HepG2 (cell line): ENCODE results near the gene TMEM198. TPM values are rescaled to one million over a fixed set of nuclear protein-coding genes. Genes with fewer than 3 reads are reported as not detected.

ENCODE experiments used
- ATAC-seq: fragments of 200-7000 bp; cut with Tn5 transposase; 3 replicates; pipeline ENCODE4 v1.9.1; 2020; ENCODE audit warnings: mild to moderate bottlenecking, moderate library complexity
- BruUV-seq: library from RNA; stranded (reverse); fragments of 400-500 nt; replicated peaks from 2 replicates; lab custom pipeline; 2021; lab: Mats Ljungman, UMichigan
- CTCF ChIA-PET: fragments of 300-600 bp; formaldehyde crosslinking; extraction: SDS; loops from one replicate; lab custom pipeline; 2021; ENCODE audit warnings: low total read pairs, inconsistent platforms, low intra/inter-chr PET ratio; lab: Yijun Ruan, JAX
- POLR2A ChIA-PET: fragments of 350-600 bp; sonication (Branson Sonifier 250); formaldehyde crosslinking; loops from one replicate; lab custom pipeline; 2020; ENCODE audit warnings: antibody characterized with exemption, inconsistent platforms; lab: Yijun Ruan, JAX
- DNase-seq: peaks from one replicate; pipeline ENCODE4 v3.0.0-alpha.2; 2015; ENCODE audit warnings: low spot score
- FAIRE-seq: peaks from 3 replicates; lab custom pipeline; 2011; peaks lifted over from hg19 to GRCh38; lab: Jason Lieb, UNC
- H2AFZ ChIP-seq: one replicate; pipeline ENCODE4 v1.6.1; 2011; ENCODE audit warnings: low read length, inconsistent platforms
- H3K27ac ChIP-seq: fragments of 300-600 bp; 3 replicates; pipeline ENCODE4 v1.8.0; 2011; ENCODE audit warnings: mixed run types, mild to moderate bottlenecking, mixed read lengths, low read length, inconsistent platforms; ENCODE audit not compliant: insufficient read depth; ENCODE audit errors: extremely low read length
- H3K27me3 ChIP-seq, 2 experiments: fragments of 200-600 bp in 1 of 2; 2 replicates in 1 of 2; 3 replicates in 1 of 2; pipeline versions ENCODE4 v1.6.0 to v1.8.0; 2011; ENCODE audit warnings: low read length in 2 of 2, mild to moderate bottlenecking in 2 of 2, moderate library complexity in 2 of 2, inconsistent platforms in 1 of 2; ENCODE audit not compliant: insufficient read depth in 2 of 2, control insufficient read depth in 1 of 2
- H3K36me3 ChIP-seq, 2 experiments: fragments of 200-600 bp in 1 of 2; replicated peaks in 1 of 2; 2 replicates in 1 of 2; 3 replicates in 1 of 2; pipeline versions ENCODE4 v1.5.1 to v1.8.0; 2011; ENCODE audit warnings: low read length in 2 of 2, inconsistent platforms in 1 of 2; ENCODE audit not compliant: insufficient read depth in 2 of 2, control insufficient read depth in 1 of 2
- H3K4me1 ChIP-seq: 2 replicates; pipeline ENCODE4 v1.5.1; 2012; ENCODE audit warnings: low read length, inconsistent platforms; ENCODE audit not compliant: insufficient read depth
- H3K4me2 ChIP-seq: 2 replicates; pipeline ENCODE4 v1.6.0; 2011; ENCODE audit warnings: low read depth, low read length, inconsistent platforms
- H3K4me3 ChIP-seq, 3 experiments: fragments of 200-600 bp in 1 of 3; sonication (generic), shearing (Covaris generic) in 1 of 3; replicated peaks in 1 of 3; 2 replicates each; pipeline ENCODE4 v1.5.1; 2011 to 2016; ENCODE audit warnings: low read length in 3 of 3, inconsistent platforms in 2 of 3, low read depth in 2 of 3, mild to moderate bottlenecking in 2 of 3, control low read depth in 1 of 3, mixed read lengths in 1 of 3; ENCODE audit not compliant: insufficient read depth in 1 of 3
- H3K79me2 ChIP-seq: one replicate; pipeline ENCODE4 v1.6.1; 2011; ENCODE audit warnings: low read length, inconsistent platforms; ENCODE audit not compliant: insufficient read depth
- H3K9ac ChIP-seq: 2 replicates; pipeline ENCODE4 v1.6.0; 2011; ENCODE audit warnings: mild to moderate bottlenecking, low read depth, low read length, inconsistent platforms; ENCODE audit not compliant: insufficient read depth
- H3K9me3 ChIP-seq: 2 replicates; pipeline ENCODE4 v1.5.1; 2012; ENCODE audit warnings: mild to moderate bottlenecking, low read length
- H4K20me1 ChIP-seq: 2 replicates; pipeline ENCODE4 v1.6.0; 2011; ENCODE audit warnings: inconsistent platforms, mild to moderate bottlenecking, low read length, moderate library complexity; ENCODE audit not compliant: insufficient read depth
- FUBP1 ChIP-seq: sonication (generic); formaldehyde crosslinking; IDR thresholded peaks from 2 replicates; pipeline ENCODE4 v1.5.1; 2020; ENCODE audit warnings: missing genetic modification reagents, mild to moderate bottlenecking, borderline replicate concordance
- GLI4 ChIP-seq: sonication (generic); formaldehyde crosslinking; IDR thresholded peaks from 2 replicates; pipeline ENCODE4 v1.5.1; 2020; ENCODE audit warnings: missing genetic modification reagents, mild to moderate bottlenecking, moderate library complexity, borderline replicate concordance
- HNF4G ChIP-seq, 2 experiments: sonication (generic) in 1 of 2; formaldehyde crosslinking in 1 of 2; IDR thresholded peaks; 2 replicates each; pipeline versions ENCODE4 v1.4.0 to v1.6.1; 2011 to 2020; ENCODE audit warnings: borderline replicate concordance in 2 of 2, low read depth in 2 of 2, mild to moderate bottlenecking in 2 of 2, low read length in 1 of 2, missing genetic modification reagents in 1 of 2, moderate library complexity in 1 of 2
- MIER3 ChIP-seq: IDR thresholded peaks from 2 replicates; pipeline ENCODE4 v1.6.1; 2016; ENCODE audit warnings: missing compliant biosample characterization, borderline replicate concordance
- NRL ChIP-seq: sonication (generic); formaldehyde crosslinking; IDR thresholded peaks from 2 replicates; pipeline ENCODE4 v1.5.0; 2020; ENCODE audit warnings: missing genetic modification reagents, mild to moderate bottlenecking, moderate library complexity, borderline replicate concordance
- RBFOX2 ChIP-seq: fragments of 200-400 bp; formaldehyde crosslinking; IDR thresholded peaks from 2 replicates; pipeline ENCODE4 v1.6.1; 2017; ENCODE audit warnings: low read depth, mild to moderate bottlenecking, low read length
- RCOR2 ChIP-seq: IDR thresholded peaks from 2 replicates; pipeline ENCODE4 v1.6.1; 2016; ENCODE audit warnings: missing biosample characterization, missing genetic modification reagents
- ZNF670 ChIP-seq: sonication (generic); formaldehyde crosslinking; IDR thresholded peaks from 2 replicates; pipeline ENCODE4 v1.8.0; 2022; ENCODE audit warnings: mild to moderate bottlenecking, missing genetic modification reagents, borderline replicate concordance
- ZNF792 ChIP-seq: IDR thresholded peaks from 2 replicates; pipeline ENCODE4 v1.6.1; 2016
- ZNF883 ChIP-seq: sonication (generic); formaldehyde crosslinking; IDR thresholded peaks from 2 replicates; pipeline ENCODE4 v1.5.1; 2020; ENCODE audit warnings: mild to moderate bottlenecking, missing genetic modification reagents; ENCODE audit errors: not compliant biosample characterization
- WGBS: methylation state at CpG from one replicate; pipeline ENCODE4 v1.1.6; 2017; ENCODE audit warnings: low lambda C conversion rate; 5-methylcytosine and 5-hydroxymethylcytosine counted together
- in situ Hi-C: cut with HindIII; loops from 2 replicates; pipeline ENCODE4 v1.10.0; 2017; ENCODE audit warnings: low pct_unique_long_range_greater_than_20kb; ENCODE audit not compliant: extremely low pct_ligation_motif_present
- intact Hi-C: fragments of 100-400 bp; cut with micrococcal nuclease; formaldehyde crosslinking; loops from one replicate; pipeline ENCODE4 v1.10.0; 2022; ENCODE audit not compliant: unreplicated experiment
- polyA plus RNA-seq, 8 experiments: library from polyadenylated mRNA; depleted of rRNA in 3 of 8; stranded (reverse) in 7 of 8; unstranded in 1 of 8; fragments of >200 nt; fragmentation: Illumina TruSeq in 4 of 8; extraction: Trizol in 4 of 8; gene quantifications; 2 replicates each; pipeline versions ENCODE4 v1.2.1 to v1.2.3, GENCODE V29; 2011 to 2016; ENCODE audit warnings: low read depth in 4 of 8, missing spikeins in 1 of 8, mixed read lengths in 1 of 8; ENCODE audit not compliant: insufficient read depth in 1 of 8
- total RNA-seq, 5 experiments: library from RNA; depleted of rRNA; stranded (reverse); fragments of >200 nt; fragmentation: Illumina TruSeq; extraction: Trizol; gene quantifications; 2 replicates each; pipeline ENCODE4 v1.2.3, GENCODE V29; 2016; ENCODE audit warnings: low read depth in 1 of 5
- TF ChIP-seq, protein P1 (sequence below): sonication (generic); formaldehyde crosslinking; IDR thresholded peaks from 2 replicates; pipeline ENCODE4 v1.5.1; 2020; ENCODE audit warnings: mild to moderate bottlenecking, missing genetic modification reagents, moderate library complexity

TMEM198 gene
- total and polyA plus RNA-seq, 2 of the 13 experiments (the other 11 are each of a cell fraction or from before 2014, with no cell fraction given), result 17.3 to 23.5 TPM

GRCh38 chr2:219565130-219566080, 21.6 kb downstream of the TMEM198 start (continued):
- no peak for TF ChIP-seq MIER3 (CRISPR knock-in tag)
- peak; percentile 29 for TF ChIP-seq ZNF883
- TF ChIP-seq RCOR2 (CRISPR knock-in tag), result no peak
- TF ChIP-seq GLI4 (CRISPR knock-in tag), result no peak

- intact Hi-C loops (no loop called here), in situ Hi-C loops (no loop called here)
- no peaks in the 10 kb centered on the region for H3K9me3 ChIP-seq
- no peak overlapping the region for H3K4me2 ChIP-seq
- H3K27me3 ChIP-seq, result no peaks in the 10 kb centered on the region
- H3K27ac ChIP-seq, result no peak overlapping the region
- no peak overlapping the region for H3K4me3 ChIP-seq
- DNase-seq (no peak), ATAC-seq (no peak), FAIRE-seq (no peak)
- H3K36me3 ChIP-seq, result peaks cover 20 to 50% of the 10 kb centered on the region in 2 experiments
- ChIA-PET POLR2A (interaction anchor here (1.0 to 2.6 kb wide), 5 partner anchors 10 to 31 kb away, joined by 3 to 20 read pairs (median 4); partner anchors contain the start of genes CHPF, STK11IP and TMEM198), CTCF (interaction anchor here (1.3 kb wide), 1 partner anchor 25 kb away, joined by 4 read pairs; no protein-coding TSS in a partner anchor)
- TF ChIP-seq NRL (CRISPR knock-in tag) (0 out of 2 replicates have a peak, but pooled peaks have one; percentile 19), HNF4G (IDR thresholded peaks at IDR 0.05; ENCODE audit: borderline replicate concordance, low read depth, low read length) (no peak), HNF4G (CRISPR knock-in tag; IDR thresholded peaks at IDR 0.05; ENCODE audit: borderline replicate concordance, low read depth) (no peak), ZNF792 (CRISPR knock-in tag) (no peak), ZNF670 (CRISPR knock-in tag) (no peak), FUBP1 (no peak), RBFOX2 (0 out of 2 replicates have a peak, but pooled peaks have one; percentile 17)
- TF ChIP-seq, protein P1, sequence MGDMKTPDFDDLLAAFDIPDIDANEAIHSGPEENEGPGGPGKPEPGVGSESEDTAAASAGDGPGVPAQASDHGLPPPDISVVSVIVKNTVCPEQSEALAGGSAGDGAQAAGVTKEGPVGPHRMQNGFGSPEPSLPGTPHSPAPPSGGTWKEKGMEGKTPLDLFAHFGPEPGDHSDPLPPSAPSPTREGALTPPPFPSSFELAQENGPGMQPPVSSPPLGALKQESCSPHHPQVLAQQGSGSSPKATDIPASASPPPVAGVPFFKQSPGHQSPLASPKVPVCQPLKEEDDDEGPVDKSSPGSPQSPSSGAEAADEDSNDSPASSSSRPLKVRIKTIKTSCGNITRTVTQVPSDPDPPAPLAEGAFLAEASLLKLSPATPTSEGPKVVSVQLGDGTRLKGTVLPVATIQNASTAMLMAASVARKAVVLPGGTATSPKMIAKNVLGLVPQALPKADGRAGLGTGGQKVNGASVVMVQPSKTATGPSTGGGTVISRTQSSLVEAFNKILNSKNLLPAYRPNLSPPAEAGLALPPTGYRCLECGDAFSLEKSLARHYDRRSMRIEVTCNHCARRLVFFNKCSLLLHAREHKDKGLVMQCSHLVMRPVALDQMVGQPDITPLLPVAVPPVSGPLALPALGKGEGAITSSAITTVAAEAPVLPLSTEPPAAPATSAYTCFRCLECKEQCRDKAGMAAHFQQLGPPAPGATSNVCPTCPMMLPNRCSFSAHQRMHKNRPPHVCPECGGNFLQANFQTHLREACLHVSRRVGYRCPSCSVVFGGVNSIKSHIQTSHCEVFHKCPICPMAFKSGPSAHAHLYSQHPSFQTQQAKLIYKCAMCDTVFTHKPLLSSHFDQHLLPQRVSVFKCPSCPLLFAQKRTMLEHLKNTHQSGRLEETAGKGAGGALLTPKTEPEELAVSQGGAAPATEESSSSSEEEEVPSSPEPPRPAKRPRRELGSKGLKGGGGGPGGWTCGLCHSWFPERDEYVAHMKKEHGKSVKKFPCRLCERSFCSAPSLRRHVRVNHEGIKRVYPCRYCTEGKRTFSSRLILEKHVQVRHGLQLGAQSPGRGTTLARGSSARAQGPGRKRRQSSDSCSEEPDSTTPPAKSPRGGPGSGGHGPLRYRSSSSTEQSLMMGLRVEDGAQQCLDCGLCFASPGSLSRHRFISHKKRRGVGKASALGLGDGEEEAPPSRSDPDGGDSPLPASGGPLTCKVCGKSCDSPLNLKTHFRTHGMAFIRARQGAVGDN, result peak; percentile 1; the same call in 1 of the 2 replicates
- peaks cover 21% of the 10 kb centered on the region for H3K79me2 ChIP-seq
- H3K9ac ChIP-seq, result no peak overlapping the region
- no peaks in the 10 kb centered on the region for H4K20me1 ChIP-seq
- no TSS peak for BruUV-seq
- 95% methylated on average over 11 of the region's 11 CpGs for WGBS
- H2AFZ ChIP-seq, result no peak overlapping the region
- H3K4me1 ChIP-seq, result peaks cover 46% of the 10 kb centered on the region
Measured at GRCh38 chr2:219566640-219567039, 22.8 kb downstream of the TMEM198 start.
